NCI-H524 treated with DMSO at 0.1 percent for 48 hours (cell line): ENCODE data around the gene ARHGAP6.

ENCODE experiments used
- DNase-seq: peaks from one replicate; lab custom pipeline; 2025; lab: John Stamatoyannopoulos, UW

Gene ARHGAP6

GRCh38 chrX:11665168-11666111, at the start of gene ARHGAP6:
ARHGAP6 (minus strand) TSS chrX:11665920; CDS start chrX:11664828, 1,092 bp downstream.
- DNase-seq, result no peak

GRCh38 chrX:11704725-11705495, 39.2 kb upstream of the ARHGAP6 start:
- DNase-seq, result no peak

GRCh38 chrX:11703855-11704254, 38.1 kb upstream of the ARHGAP6 start:
- DNase-seq, result no peak

- no peak for DNase-seq
These were observed 37.4 kb upstream of the ARHGAP6 start for GRCh38 chrX:11702965-11703631.

- DNase-seq, result no peak
These were observed 36.7 kb upstream of the ARHGAP6 start for GRCh38 chrX:11702420-11702819.

- no peak for DNase-seq
These were observed 33.0 kb upstream of the ARHGAP6 start for GRCh38 chrX:11698702-11699101.

- DNase-seq, result no peak
These were observed 22.5 kb upstream of the ARHGAP6 start for GRCh38 chrX:11688201-11688600.

GRCh38 chrX:11687157-11687556, 21.4 kb upstream of the ARHGAP6 start:
- no peak for DNase-seq

- no peak for DNase-seq
These were observed 17.3 kb upstream of the ARHGAP6 start for GRCh38 chrX:11683057-11683456.

GRCh38 chrX:11678158-11678557, 12.4 kb upstream of the ARHGAP6 start:
- DNase-seq, result no peak

- DNase-seq, result peak; percentile 39
These were observed 6.5 kb upstream of the ARHGAP6 start for GRCh38 chrX:11672213-11672612.

GRCh38 chrX:11670316-11670715, 4.6 kb upstream of the ARHGAP6 start:
- DNase-seq, result no peak

- no peak for DNase-seq
These were observed 1.4 kb upstream of the ARHGAP6 start for GRCh38 chrX:11666952-11667685.

- DNase-seq, result peak; percentile 23
These were observed 444 bp upstream of the ARHGAP6 start for GRCh38 chrX:11666164-11666563.

GRCh38 chrX:11664211-11665167, 1.2 kb downstream of the ARHGAP6 start:
- no peak for DNase-seq

GRCh38 chrX:11663875-11664210, 1.9 kb downstream of the ARHGAP6 start:
- DNase-seq, result no peak

- DNase-seq, result no peak
These were observed 10.3 kb downstream of the ARHGAP6 start for GRCh38 chrX:11655282-11656015.

- no peak for DNase-seq
These were observed 16.8 kb downstream of the ARHGAP6 start for GRCh38 chrX:11648705-11649519.

GRCh38 chrX:11647138-11647537, 18.6 kb downstream of the ARHGAP6 start:
- DNase-seq, result no peak
